ENCODE data around the gene HIPK2. TPM values are rescaled to one million over a fixed set of nuclear protein-coding genes. Genes with fewer than 3 reads are reported as not detected.

The HIPK2 gene
- total RNA-seq, 3 donors from 2014 or later (not counting 1 experiment from before 2014, with no cell fraction given), result 127 to 145 (median 144) TPM

- TF ChIP-seq CTCF (IDR thresholded peaks at IDR 0.05), result no peak
- Histone ChIP-seq H3K27ac (ENCODE audit: low read length) (no peak overlapping the region), H3K27me3 (ENCODE audit: control insufficient read depth, insufficient read depth, low read length) (no peaks in the 10 kb centered on the region), H3K9me3 (ENCODE audit: control insufficient read depth, insufficient read depth, low read length) (no peaks in the 10 kb centered on the region), H3K4me1 (ENCODE audit: control insufficient read depth, insufficient read depth, low read length) (peaks cover 39% of the 10 kb centered on the region), H3K36me3 (ENCODE audit: control insufficient read depth, insufficient read depth, low read length) (no peaks in the 10 kb centered on the region), H3K4me3 (ENCODE audit: low read length) (no peak overlapping the region)
- 86% methylated on average over 16 of the region's 16 CpGs for WGBS (ENCODE audit: insufficient coverage)
- H3K27me3 Mint-ChIP-seq (ENCODE audit: low read depth in 2 of 2), result no peaks in the 10 kb centered on the region
- H3K27ac Mint-ChIP-seq, result peak overlapping the region; percentile 88 to 94
- peaks cover 75 to 89% of the 10 kb centered on the region in 2 donors for H3K4me1 Mint-ChIP-seq
- peaks cover 0 to 3% of the 10 kb centered on the region in 2 donors for H3K9me3 Mint-ChIP-seq
- intact Hi-C loops (cut with micrococcal nuclease), result no loop called here
- no peak overlapping the region for H3K4me3 Mint-ChIP-seq
- ATAC-seq (no peak), DNase-seq (no peak)
- no peaks in the 10 kb centered on the region for H3K36me3 Mint-ChIP-seq
These were observed 94.5 kb downstream of the HIPK2 start for GRCh38 chr7:139683137-139683921.

- Histone ChIP-seq H3K4me1 (ENCODE audit: control insufficient read depth, insufficient read depth, low read length) (peaks cover 39% of the 10 kb centered on the region), H3K9me3 (ENCODE audit: control insufficient read depth, insufficient read depth, low read length) (no peaks in the 10 kb centered on the region), H3K4me3 (ENCODE audit: low read length) (no peak overlapping the region), H3K36me3 (ENCODE audit: control insufficient read depth, insufficient read depth, low read length) (no peaks in the 10 kb centered on the region), H3K27me3 (ENCODE audit: control insufficient read depth, insufficient read depth, low read length) (no peaks in the 10 kb centered on the region), H3K27ac (ENCODE audit: low read length) (peak overlapping the region; percentile 21)
- DNase-seq (no peak), ATAC-seq (peak in 2 of 3 donors; percentile 13 to 27)
- 70% methylated on average over 9 of the region's 9 CpGs for WGBS (ENCODE audit: insufficient coverage)
- peaks cover 0 to 3% of the 10 kb centered on the region in 2 donors for H3K9me3 Mint-ChIP-seq
- peak overlapping the region; percentile 88 to 94 for H3K27ac Mint-ChIP-seq
- intact Hi-C loops (cut with micrococcal nuclease), result no loop called here
- peaks cover 65 to 87% of the 10 kb centered on the region in 2 donors for H3K4me1 Mint-ChIP-seq
- H3K36me3 Mint-ChIP-seq, result no peaks in the 10 kb centered on the region
- TF ChIP-seq CTCF (IDR thresholded peaks at IDR 0.05), result no peak
- H3K4me3 Mint-ChIP-seq, result peak overlapping the region; percentile 71
- H3K27me3 Mint-ChIP-seq (ENCODE audit: low read depth in 2 of 2), result no peaks in the 10 kb centered on the region
These were observed 95.4 kb downstream of the HIPK2 start for GRCh38 chr7:139682136-139683013.

- 85% methylated on average over 4 of the region's 4 CpGs for WGBS (ENCODE audit: insufficient coverage)
- Histone ChIP-seq H3K9me3 (ENCODE audit: control insufficient read depth, insufficient read depth, low read length) (no peaks in the 10 kb centered on the region), H3K4me3 (ENCODE audit: low read length) (no peak overlapping the region), H3K27ac (ENCODE audit: low read length) (no peak overlapping the region), H3K4me1 (ENCODE audit: control insufficient read depth, insufficient read depth, low read length) (peaks cover 39% of the 10 kb centered on the region), H3K27me3 (ENCODE audit: control insufficient read depth, insufficient read depth, low read length) (no peaks in the 10 kb centered on the region), H3K36me3 (ENCODE audit: control insufficient read depth, insufficient read depth, low read length) (no peaks in the 10 kb centered on the region)
- H3K27me3 Mint-ChIP-seq (ENCODE audit: low read depth in 2 of 2), result no peaks in the 10 kb centered on the region
- peak overlapping the region; percentile 71 for H3K4me3 Mint-ChIP-seq
- peaks cover 63 to 81% of the 10 kb centered on the region in 2 donors for H3K4me1 Mint-ChIP-seq
- H3K9me3 Mint-ChIP-seq, result peaks cover 0 to 3% of the 10 kb centered on the region in 2 donors
- no peak for TF ChIP-seq CTCF (IDR thresholded peaks at IDR 0.05)
- H3K27ac Mint-ChIP-seq, result peak overlapping the region; percentile 88 to 94
- no peaks in the 10 kb centered on the region for H3K36me3 Mint-ChIP-seq
- DNase-seq (no peak), ATAC-seq (peak in 1 of 3 donors; percentile 24)
- intact Hi-C loops (cut with micrococcal nuclease), result loop anchor here (2.0 kb wide), 1 partner anchor 35 kb away; no protein-coding TSS in a partner anchor
These were observed 96.0 kb downstream of the HIPK2 start for GRCh38 chr7:139681812-139682135.

Measured in natural killer cell (primary cell).